ENCODE results near the gene DDX51. TPM values are rescaled to one million over a fixed set of nuclear protein-coding genes. Genes with fewer than 3 reads are reported as not detected.
"Not testable (repeated sequence)": the region's sequence is repeated elsewhere in the genome, so short reads cannot be mapped to it uniquely, and the experiment has no call there.

The DDX51 gene
- total RNA-seq, 6 experiments from 2014 or later: 13.8 to 18.3 (median 16.8) TPM

DNA sequence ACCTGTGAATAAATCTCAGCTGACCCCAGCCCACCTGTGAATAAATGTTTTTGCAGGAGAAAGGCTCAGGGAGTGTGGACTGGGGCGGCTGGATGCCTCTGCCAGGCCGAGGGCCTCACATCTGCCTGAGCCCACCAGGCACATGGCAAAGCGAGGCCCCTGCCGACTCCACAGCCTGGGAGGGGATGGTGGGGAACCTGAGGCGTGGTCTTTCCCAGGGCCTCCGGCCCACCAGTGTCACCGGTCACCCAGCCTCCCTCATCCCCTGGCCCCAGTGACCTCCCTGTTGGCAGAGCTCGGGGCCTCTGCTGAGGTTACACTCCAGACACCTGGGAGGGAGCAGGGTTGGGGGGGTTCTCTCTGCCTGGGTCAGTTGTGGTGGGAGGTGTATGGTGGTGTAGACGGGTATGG is 8.3 kb upstream of the DDX51 start:
- DNase-seq: no peak
- Mint-ChIP-seq H3K36me3 (ENCODE audit: low read depth) (no peaks in the 10 kb centered on the region), H3K27ac (no peak overlapping the region), H3K27me3 (ENCODE audit: insufficient read depth) (no peaks in the 10 kb centered on the region), H3K4me3 (no peak overlapping the region), H3K4me1 (ENCODE audit: low read depth) (no peaks in the 10 kb centered on the region), H3K9me3 (no peaks in the 10 kb centered on the region)
- TF ChIP-seq, protein P1, sequence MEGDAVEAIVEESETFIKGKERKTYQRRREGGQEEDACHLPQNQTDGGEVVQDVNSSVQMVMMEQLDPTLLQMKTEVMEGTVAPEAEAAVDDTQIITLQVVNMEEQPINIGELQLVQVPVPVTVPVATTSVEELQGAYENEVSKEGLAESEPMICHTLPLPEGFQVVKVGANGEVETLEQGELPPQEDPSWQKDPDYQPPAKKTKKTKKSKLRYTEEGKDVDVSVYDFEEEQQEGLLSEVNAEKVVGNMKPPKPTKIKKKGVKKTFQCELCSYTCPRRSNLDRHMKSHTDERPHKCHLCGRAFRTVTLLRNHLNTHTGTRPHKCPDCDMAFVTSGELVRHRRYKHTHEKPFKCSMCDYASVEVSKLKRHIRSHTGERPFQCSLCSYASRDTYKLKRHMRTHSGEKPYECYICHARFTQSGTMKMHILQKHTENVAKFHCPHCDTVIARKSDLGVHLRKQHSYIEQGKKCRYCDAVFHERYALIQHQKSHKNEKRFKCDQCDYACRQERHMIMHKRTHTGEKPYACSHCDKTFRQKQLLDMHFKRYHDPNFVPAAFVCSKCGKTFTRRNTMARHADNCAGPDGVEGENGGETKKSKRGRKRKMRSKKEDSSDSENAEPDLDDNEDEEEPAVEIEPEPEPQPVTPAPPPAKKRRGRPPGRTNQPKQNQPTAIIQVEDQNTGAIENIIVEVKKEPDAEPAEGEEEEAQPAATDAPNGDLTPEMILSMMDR (IDR thresholded peaks at IDR 0.05): no peak

DNA sequence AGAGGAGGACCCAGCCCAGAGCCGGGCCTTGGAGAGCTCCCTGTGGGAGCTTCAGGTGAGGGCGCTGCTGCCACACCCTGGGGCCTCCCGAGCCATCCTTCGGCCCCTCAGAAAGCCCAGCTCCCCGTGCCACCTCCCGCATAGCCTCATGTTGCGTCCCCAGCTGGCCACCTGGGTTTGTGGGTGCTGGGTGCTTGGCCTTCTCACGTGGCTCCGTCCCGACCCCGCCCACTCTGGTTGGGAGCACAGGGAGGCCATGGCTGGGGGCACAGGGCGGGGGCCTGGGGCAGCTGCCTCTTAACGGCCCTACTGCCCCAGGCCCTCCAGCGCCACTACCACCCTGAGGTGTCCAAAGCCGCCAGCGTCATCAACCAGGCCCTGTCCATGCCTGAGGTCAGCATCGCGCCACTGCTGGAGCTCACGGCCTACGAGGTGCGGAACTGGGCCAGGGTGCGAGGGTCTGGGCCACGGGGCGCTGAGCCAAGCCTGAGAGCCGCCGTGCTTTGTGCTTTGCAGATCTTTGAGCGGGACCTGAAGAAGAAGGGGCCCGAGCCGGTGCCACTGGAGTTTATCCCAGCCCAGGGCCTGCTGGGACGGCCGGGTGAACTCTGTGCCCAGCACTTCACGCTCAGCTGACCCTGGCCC is 7.8 kb upstream of the DDX51 start:
- H3K4me3 Mint-ChIP-seq: no peak overlapping the region
- DNase-seq: no peak
- no peak overlapping the region for H3K27ac Mint-ChIP-seq
- TF ChIP-seq, protein P1 (IDR thresholded peaks at IDR 0.05): no peak
- H3K9me3 Mint-ChIP-seq: no peaks in the 10 kb centered on the region
- no peaks in the 10 kb centered on the region for H3K27me3 Mint-ChIP-seq (ENCODE audit: insufficient read depth)
- no peaks in the 10 kb centered on the region for H3K4me1 Mint-ChIP-seq (ENCODE audit: low read depth)
- H3K36me3 Mint-ChIP-seq (ENCODE audit: low read depth): no peaks in the 10 kb centered on the region

DNA sequence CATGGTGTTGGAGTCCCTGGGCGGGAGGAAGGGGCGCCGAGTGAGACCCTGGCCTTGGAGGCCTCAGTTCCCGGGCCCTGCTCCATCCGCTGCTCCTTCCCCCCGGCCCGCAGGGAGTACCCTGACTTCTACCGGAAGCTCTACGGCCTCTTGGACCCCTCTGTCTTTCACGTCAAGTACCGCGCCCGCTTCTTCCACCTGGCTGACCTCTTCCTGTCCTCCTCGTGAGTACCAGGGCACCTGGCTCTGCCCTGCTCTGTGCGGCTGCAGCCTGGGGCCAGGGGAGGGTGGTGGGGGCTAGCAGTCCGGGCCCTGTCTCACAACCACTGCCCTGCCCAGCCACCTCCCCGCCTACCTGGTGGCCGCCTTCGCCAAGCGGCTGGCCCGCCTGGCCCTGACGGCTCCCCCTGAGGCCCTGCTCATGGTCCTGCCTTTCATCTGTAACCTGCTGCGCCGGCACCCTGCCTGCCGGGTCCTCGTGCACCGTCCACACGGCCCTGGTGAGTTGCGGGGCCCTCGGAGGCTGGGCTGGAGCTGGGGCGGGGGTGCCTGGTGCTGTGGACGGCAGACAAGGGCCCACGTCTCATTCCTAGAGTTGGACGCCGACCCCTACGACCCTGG is 7.1 kb upstream of the DDX51 start:
- TF ChIP-seq, protein P1 (IDR thresholded peaks at IDR 0.05): no peak
- Mint-ChIP-seq H3K9me3 (no peaks in the 10 kb centered on the region), H3K4me1 (ENCODE audit: low read depth) (peaks cover 1% of the 10 kb centered on the region), H3K27me3 (ENCODE audit: insufficient read depth) (no peaks in the 10 kb centered on the region; the same call in 1 of the 2 replicates), H3K27ac (no peak overlapping the region), H3K36me3 (ENCODE audit: low read depth) (peaks cover under 1% of the 10 kb centered on the region; the same call in 1 of the 2 replicates), H3K4me3 (no peak overlapping the region)
- no peak for DNase-seq

DNA sequence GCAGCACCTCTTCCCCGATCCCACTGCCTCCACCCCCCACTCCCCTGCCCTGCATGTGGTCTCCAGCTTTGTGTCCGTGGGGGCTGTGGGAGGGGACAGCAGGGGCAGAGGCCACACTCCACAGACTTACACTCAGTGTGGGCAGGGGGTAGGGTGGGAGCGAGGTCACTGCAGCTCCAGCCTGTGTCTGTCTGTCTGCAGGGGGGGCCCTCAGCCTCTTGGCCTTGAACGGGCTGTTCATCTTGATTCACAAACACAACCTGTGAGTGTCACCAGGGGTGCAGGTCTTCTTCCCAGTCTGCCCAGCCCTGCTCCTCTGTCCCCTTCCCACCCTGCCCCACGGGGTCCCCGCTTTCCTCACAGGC is 6.6 kb upstream of the DDX51 start:
- H3K9me3 Mint-ChIP-seq: no peaks in the 10 kb centered on the region
- no peak overlapping the region for H3K27ac Mint-ChIP-seq
- no peak for DNase-seq
- H3K36me3 Mint-ChIP-seq (ENCODE audit: low read depth): peaks cover 6% of the 10 kb centered on the region; the same call in 1 of the 2 replicates
- no peak overlapping the region for H3K4me3 Mint-ChIP-seq
- H3K27me3 Mint-ChIP-seq (ENCODE audit: insufficient read depth): no peaks in the 10 kb centered on the region; the same call in 1 of the 2 replicates
- TF ChIP-seq, protein P1 (IDR thresholded peaks at IDR 0.05): no peak
- H3K4me1 Mint-ChIP-seq (ENCODE audit: low read depth): peaks cover 6% of the 10 kb centered on the region

DNA sequence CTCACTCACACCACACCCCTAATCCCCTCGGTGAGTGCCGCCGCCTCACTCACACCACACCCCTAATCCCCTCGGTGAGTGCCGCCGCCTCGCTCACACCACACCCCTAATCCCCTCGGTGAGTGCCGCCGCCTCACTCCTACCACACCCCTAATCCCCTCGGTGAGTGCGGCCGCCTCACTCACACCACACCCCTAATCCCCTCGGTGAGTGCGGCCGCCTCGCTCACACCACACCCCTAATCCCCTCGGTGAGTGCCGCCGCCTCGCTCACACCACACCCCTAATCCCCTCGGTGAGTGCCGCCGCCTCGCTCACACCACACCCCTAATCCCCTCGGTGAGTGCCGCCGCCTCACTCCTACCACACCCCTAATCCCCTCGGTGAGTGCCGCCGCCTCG is 5.4 kb upstream of the DDX51 start:
- peaks cover 17% of the 10 kb centered on the region for H3K4me1 Mint-ChIP-seq (ENCODE audit: low read depth)
- not testable (repeated sequence) for H3K9me3 Mint-ChIP-seq; DNase-seq; H3K27me3 Mint-ChIP-seq (ENCODE audit: insufficient read depth); H3K27ac Mint-ChIP-seq; H3K4me3 Mint-ChIP-seq; H3K36me3 Mint-ChIP-seq (ENCODE audit: low read depth)

DNA sequence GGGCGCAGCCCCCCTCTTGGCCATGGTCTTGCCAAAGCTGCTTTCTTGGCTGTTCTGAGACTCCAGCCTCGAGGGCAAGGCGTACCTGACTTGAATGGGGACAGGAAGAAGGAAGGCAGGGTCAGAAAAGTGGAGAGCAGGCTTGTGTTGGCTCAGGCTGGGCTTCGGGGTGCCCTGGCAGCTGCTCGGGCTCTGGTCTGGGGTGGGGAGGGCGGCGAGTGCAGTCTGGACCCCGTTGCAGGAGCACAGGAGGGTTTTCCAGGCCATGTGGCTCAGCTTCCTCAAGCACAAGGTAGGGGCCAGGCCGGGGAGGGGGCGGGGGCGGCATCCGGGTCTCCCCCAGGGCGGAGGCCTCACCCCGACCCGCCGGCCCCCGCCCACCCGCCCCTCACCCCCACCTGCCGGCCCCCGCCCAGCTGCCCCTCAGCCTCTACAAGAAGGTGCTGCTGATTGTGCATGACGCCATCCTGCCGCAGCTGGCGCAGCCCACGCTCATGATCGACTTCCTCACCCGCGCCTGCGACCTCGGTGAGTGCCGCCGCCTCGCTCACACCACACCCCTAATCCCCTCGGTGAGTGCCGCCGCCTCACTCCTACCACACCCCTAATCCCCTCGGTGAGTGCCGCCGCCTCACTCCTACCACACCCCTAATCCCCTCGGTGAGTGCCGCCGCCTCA is 4.4 kb upstream of the DDX51 start:
- TF ChIP-seq, protein P1 (IDR thresholded peaks at IDR 0.05): no peak
- Mint-ChIP-seq H3K27me3 (ENCODE audit: insufficient read depth) (peaks cover 2% of the 10 kb centered on the region), H3K4me3 (no peak overlapping the region), H3K27ac (no peak overlapping the region), H3K36me3 (ENCODE audit: low read depth) (peaks cover 6% of the 10 kb centered on the region; the same call in 1 of the 2 replicates), H3K9me3 (no peaks in the 10 kb centered on the region), H3K4me1 (ENCODE audit: low read depth) (peaks cover 17% of the 10 kb centered on the region)
- DNase-seq: no peak

Data from HFFc6 (cell line).